Right lobe of liver (tissue), 4 donors: Measurements from ENCODE around the gene SPATA2L.

Experiments used
- POLR2A ChIP-seq: fragments of 450-650 bp; IDR thresholded peaks from one replicate; pipeline ENCODE4 v1.6.1; 2017; ENCODE audit warnings: antibody characterized with exemption, mild to moderate bottlenecking
- TF ChIP-seq, protein P1 (sequence below), 4 donors: fragments of 200-600 bp in 3 of 4; fragments of 450-650 bp in 1 of 4; IDR thresholded peaks; one replicate each; pipeline versions ENCODE4 v1.5.1 to v1.8.0; 2016 to 2022; ENCODE audit warnings: antibody characterized with exemption in 4 of 4, mild to moderate bottlenecking in 2 of 4
- donor health status: DM: no; HTN: no; CAD: no.
- donor health status: DM: no; HTN: no; CAD: no.
- donor health status: DM: no; HTN: yes; CAD: no.

GRCh38 chr16:89651584-89651983 lies 49.9 kb downstream of the SPATA2L start:
- TF ChIP-seq, protein P1, sequence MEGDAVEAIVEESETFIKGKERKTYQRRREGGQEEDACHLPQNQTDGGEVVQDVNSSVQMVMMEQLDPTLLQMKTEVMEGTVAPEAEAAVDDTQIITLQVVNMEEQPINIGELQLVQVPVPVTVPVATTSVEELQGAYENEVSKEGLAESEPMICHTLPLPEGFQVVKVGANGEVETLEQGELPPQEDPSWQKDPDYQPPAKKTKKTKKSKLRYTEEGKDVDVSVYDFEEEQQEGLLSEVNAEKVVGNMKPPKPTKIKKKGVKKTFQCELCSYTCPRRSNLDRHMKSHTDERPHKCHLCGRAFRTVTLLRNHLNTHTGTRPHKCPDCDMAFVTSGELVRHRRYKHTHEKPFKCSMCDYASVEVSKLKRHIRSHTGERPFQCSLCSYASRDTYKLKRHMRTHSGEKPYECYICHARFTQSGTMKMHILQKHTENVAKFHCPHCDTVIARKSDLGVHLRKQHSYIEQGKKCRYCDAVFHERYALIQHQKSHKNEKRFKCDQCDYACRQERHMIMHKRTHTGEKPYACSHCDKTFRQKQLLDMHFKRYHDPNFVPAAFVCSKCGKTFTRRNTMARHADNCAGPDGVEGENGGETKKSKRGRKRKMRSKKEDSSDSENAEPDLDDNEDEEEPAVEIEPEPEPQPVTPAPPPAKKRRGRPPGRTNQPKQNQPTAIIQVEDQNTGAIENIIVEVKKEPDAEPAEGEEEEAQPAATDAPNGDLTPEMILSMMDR (IDR thresholded peaks at IDR 0.05), result no peak
- no peak for TF ChIP-seq POLR2A
